Spleen (tissue), 11 donors: Measurements from ENCODE around the gene TEKT3. TPM values are rescaled to one million over a fixed set of nuclear protein-coding genes. Genes with fewer than 3 reads are reported as not detected.

Experiments used
- DNase-seq: peaks from one replicate; pipeline ENCODE4 v3.0.0-alpha.2; 2020
- H3K27ac ChIP-seq, 8 donors: fragments of 200-600 bp; sonication (generic) in 7 of 8; 1 replicate in 4 of 8; 2 replicates in 4 of 8; pipeline versions ENCODE4 v1.5.0 to v1.8.0; 2016 to 2021; ENCODE audit warnings: inconsistent platforms in 4 of 8, mild to moderate bottlenecking in 4 of 8, moderate library complexity in 1 of 8
- H3K27me3 ChIP-seq, 7 donors: fragments of 200-600 bp; sonication (generic) in 6 of 7; replicated peaks in 1 of 7; 1 replicate in 4 of 7; 2 replicates in 3 of 7; pipeline versions ENCODE4 v1.5.0 to v1.8.0; 2016 to 2021; ENCODE audit warnings: inconsistent platforms in 3 of 7, mild to moderate bottlenecking in 1 of 7
- H3K36me3 ChIP-seq, 6 donors: fragments of 200-600 bp; sonication (generic) in 5 of 6; 1 replicate in 4 of 6; 2 replicates in 2 of 6; pipeline versions ENCODE4 v1.5.0 to v1.8.0; 2016 to 2021; ENCODE audit warnings: inconsistent platforms in 2 of 6
- H3K4me1 ChIP-seq, 6 donors: fragments of 200-600 bp; sonication (generic) in 5 of 6; 1 replicate in 3 of 6; 2 replicates in 3 of 6; pipeline versions ENCODE4 v1.5.0 to v1.8.0; 2016 to 2021; ENCODE audit warnings: inconsistent platforms in 3 of 6
- H3K4me3 ChIP-seq, 8 donors: fragments of 200-600 bp; sonication (generic) in 7 of 8; 1 replicate in 4 of 8; 2 replicates in 4 of 8; pipeline versions ENCODE4 v1.5.0 to v1.8.0; 2016 to 2021; ENCODE audit warnings: inconsistent platforms in 4 of 8, mild to moderate bottlenecking in 4 of 8, moderate library complexity in 2 of 8
- H3K9me3 ChIP-seq, 8 donors: fragments of 200-600 bp; sonication (generic) in 7 of 8; 1 replicate in 4 of 8; 2 replicates in 4 of 8; pipeline versions ENCODE4 v1.5.0 to v1.8.0; 2016 to 2021; ENCODE audit warnings: inconsistent platforms in 4 of 8
- POLR2A ChIP-seq, 3 donors: fragments of 450-650 bp; IDR thresholded peaks; one replicate each; pipeline ENCODE4 v1.5.1; 2017; ENCODE audit warnings: antibody characterized with exemption in 3 of 3, mild to moderate bottlenecking in 1 of 3
- POLR2AphosphoS5 ChIP-seq, 3 donors: sonication (generic); formaldehyde crosslinking; IDR thresholded peaks; one replicate each; pipeline ENCODE4 v1.5.1; 2017; ENCODE audit warnings: antibody characterized with exemption in 3 of 3
- WGBS, 5 donors: extraction: QIAGEN DNeasy Blood & Tissue Kit in 3 of 5; methylation state at CpG; one replicate each; pipeline versions ENCODE4 v1.1.5 to v1.1.7; 2013 to 2018; 5-methylcytosine and 5-hydroxymethylcytosine counted together
- intact Hi-C: fragments of 100-400 bp; cut with DNase I; formaldehyde crosslinking; loops from one replicate; pipeline ENCODE4 v1.15.0; 2023; ENCODE audit warnings: low total_unique reads
- polyA plus RNA-seq, 3 donors: library from polyadenylated mRNA; stranded (reverse); fragments of 200-250 nt; gene quantifications; one replicate each; pipeline ENCODE4 v1.2.1, GENCODE V29; 2013
- total RNA-seq, 7 donors: library from RNA; depleted of rRNA in 3 of 7; stranded (reverse); fragments of >200 nt in 3 of 7; fragmentation: NEBNext Ultra II Directional in 4 of 7; extraction: Animal tissue kit (Norgen Biotek cat#: 25700) in 4 of 7; gene quantifications; one replicate each; pipeline versions ENCODE4 v1.1.0 to v1.2.1, GENCODE V29; 2016 to 2021
- TF ChIP-seq, protein P1 (sequence below), 11 experiments: fragments of 200-600 bp in 7 of 11; fragments of 450-650 bp in 4 of 11; sonication (generic) in 4 of 11; IDR thresholded peaks in 8 of 11; conservative IDR thresholded peaks in 3 of 11; 1 replicate in 7 of 11; 2 replicates in 4 of 11; pipeline versions ENCODE4 v1.4.0 to v1.8.0; 2016 to 2021; ENCODE audit warnings: antibody characterized with exemption in 11 of 11, inconsistent platforms in 4 of 11, mild to moderate bottlenecking in 1 of 11
- donor health status: healthy with polysubstance abuse.
- donor health status: DM: no; HTN: no; CAD: no; lungs with moderate emphysema.
- donor health status: DM: no; HTN: no; CAD: no.
- donor health status: Bipolar disorder and iron deficiency.
- donor health status: healthy.
- donor health status: DM: no; HTN: no; CAD: no.
- donor health status: DM: yes; HTN: yes; CAD: no.

TEKT3 gene
- total and polyA plus RNA-seq, 10 donors = 0.10 to 2.2 (median 0.47) TPM; not detected in 2

DNA sequence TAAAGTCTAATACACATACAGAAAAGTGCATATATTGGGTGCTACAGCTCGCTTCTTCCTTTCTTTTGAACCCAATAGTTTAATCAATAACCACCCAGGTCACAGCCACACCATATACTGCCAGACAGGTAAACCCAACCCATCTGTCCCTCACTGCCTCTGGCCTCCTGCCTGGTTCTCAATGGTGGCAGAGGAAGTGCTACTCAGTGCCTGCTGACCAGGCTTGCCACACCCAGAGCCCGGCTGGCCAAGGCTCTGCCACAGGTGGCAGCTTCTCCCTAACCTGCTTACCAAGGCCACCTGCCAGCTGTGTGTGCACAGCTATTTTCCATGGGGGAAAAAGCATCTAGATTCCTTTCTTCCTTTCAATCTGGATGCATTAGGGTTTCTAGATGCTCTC is 76.9 kb downstream of the TEKT3 start:
- 55 to 76% (median 69%) methylated on average over 2 of the region's 2 CpGs for WGBS, 5 donors
- Histone ChIP-seq H3K4me3 (no peak overlapping the region), H3K4me1 (peaks cover 7 to 46% (median 38%) of the 10 kb centered on the region in 6 donors), H3K36me3 (no peaks in the 10 kb centered on the region), H3K27me3 (peaks cover 0 to 76% (median 24%) of the 10 kb centered on the region in 7 donors), H3K9me3 (no peaks in the 10 kb centered on the region), H3K27ac (no peak overlapping the region)
- intact Hi-C loops = no loop called here
- TF ChIP-seq POLR2A (IDR thresholded peaks at IDR 0.05) (no peak), POLR2AphosphoS5 (IDR thresholded peaks at IDR 0.05) (no peak)
- TF ChIP-seq, protein P1, sequence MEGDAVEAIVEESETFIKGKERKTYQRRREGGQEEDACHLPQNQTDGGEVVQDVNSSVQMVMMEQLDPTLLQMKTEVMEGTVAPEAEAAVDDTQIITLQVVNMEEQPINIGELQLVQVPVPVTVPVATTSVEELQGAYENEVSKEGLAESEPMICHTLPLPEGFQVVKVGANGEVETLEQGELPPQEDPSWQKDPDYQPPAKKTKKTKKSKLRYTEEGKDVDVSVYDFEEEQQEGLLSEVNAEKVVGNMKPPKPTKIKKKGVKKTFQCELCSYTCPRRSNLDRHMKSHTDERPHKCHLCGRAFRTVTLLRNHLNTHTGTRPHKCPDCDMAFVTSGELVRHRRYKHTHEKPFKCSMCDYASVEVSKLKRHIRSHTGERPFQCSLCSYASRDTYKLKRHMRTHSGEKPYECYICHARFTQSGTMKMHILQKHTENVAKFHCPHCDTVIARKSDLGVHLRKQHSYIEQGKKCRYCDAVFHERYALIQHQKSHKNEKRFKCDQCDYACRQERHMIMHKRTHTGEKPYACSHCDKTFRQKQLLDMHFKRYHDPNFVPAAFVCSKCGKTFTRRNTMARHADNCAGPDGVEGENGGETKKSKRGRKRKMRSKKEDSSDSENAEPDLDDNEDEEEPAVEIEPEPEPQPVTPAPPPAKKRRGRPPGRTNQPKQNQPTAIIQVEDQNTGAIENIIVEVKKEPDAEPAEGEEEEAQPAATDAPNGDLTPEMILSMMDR (IDR thresholded peaks at IDR 0.05 in 8 of 11, conservative IDR thresholded peaks at IDR 0.05 in 3 of 11) = no peak
- peak; percentile 68 for DNase-seq

DNA sequence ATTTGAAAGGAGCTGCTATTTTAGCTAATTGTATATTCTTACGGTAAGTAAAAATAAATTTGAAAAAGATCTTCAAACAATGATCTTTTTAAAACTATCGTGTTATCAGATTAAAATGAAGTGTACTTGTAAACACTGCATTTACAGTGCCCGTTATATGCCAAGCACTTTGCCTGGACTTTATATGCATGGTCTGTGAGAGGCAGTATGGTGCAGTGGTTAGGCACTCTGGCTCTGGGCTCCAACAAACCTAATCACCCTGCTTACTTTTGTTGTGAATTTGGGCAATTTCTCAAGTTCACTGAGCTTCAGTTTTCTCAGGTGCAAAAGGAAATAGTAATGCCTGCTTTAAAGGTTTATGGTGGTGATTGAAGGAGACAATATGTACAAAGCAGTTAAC is 77.7 kb downstream of the TEKT3 start:
- H3K27ac ChIP-seq = peak overlapping the region in 4 of 8 donors; percentile 81 to 90 (median 85)
- peaks cover 0 to 85% (median 24%) of the 10 kb centered on the region in 7 donors for H3K27me3 ChIP-seq
- intact Hi-C loops = no loop called here
- TF ChIP-seq, protein P1 (IDR thresholded peaks at IDR 0.05 in 8 of 11, conservative IDR thresholded peaks at IDR 0.05 in 3 of 11) = no peak
- TF ChIP-seq POLR2A (IDR thresholded peaks at IDR 0.05) = no peak
- TF ChIP-seq POLR2AphosphoS5 (IDR thresholded peaks at IDR 0.05) = no peak
- H3K9me3 ChIP-seq = no peaks in the 10 kb centered on the region
- WGBS, 5 donors = 61 to 73% (median 67%) methylated on average over 3 of the region's 3 CpGs
- H3K36me3 ChIP-seq = peaks cover 0 to 6% (median 0%) of the 10 kb centered on the region in 6 donors
- peaks cover 7 to 55% (median 46%) of the 10 kb centered on the region in 6 donors for H3K4me1 ChIP-seq
- no peak for DNase-seq
- no peak overlapping the region for H3K4me3 ChIP-seq

DNA sequence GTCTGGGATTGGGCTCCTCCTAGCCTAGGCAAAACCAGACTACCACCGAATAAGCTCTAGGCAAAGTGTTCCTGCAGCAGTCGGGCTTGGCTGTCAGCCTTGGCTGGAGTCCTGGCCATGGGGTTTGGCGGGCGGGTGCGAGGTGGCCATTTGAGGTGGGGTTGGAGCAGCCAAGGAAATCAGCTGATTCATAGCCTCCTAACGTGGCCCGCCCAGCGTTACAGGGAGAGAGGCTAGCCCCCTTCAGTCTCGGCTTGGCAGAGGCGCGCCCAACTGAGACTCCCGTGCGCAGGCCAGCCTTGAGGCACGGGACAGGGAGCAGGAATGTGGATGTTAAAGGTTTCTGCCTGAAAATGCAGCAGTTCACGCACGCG is 78.2 kb downstream of the TEKT3 start:
- Histone ChIP-seq H3K27ac (peak overlapping the region in 7 of 8 donors; percentile 69 to 90 (median 83)), H3K4me1 (peaks cover 7 to 60% (median 48%) of the 10 kb centered on the region in 6 donors), H3K9me3 (no peaks in the 10 kb centered on the region), H3K27me3 (peaks cover 0 to 89% (median 24%) of the 10 kb centered on the region in 7 donors), H3K4me3 (peak overlapping the region in 7 of 8 donors; percentile 38 to 75 (median 50)), H3K36me3 (peaks cover 0 to 11% (median 0%) of the 10 kb centered on the region in 6 donors)
- intact Hi-C loops = no loop called here
- DNase-seq = peak; percentile 75
- WGBS, 5 donors = 4 to 14% (median 5%) methylated on average over 16 to 17 of the region's 17 CpGs
- TF ChIP-seq POLR2AphosphoS5 (IDR thresholded peaks at IDR 0.05) = peak in 1 of 3 donors; percentile 49
- TF ChIP-seq, protein P1 (IDR thresholded peaks at IDR 0.05 in 8 of 11, conservative IDR thresholded peaks at IDR 0.05 in 3 of 11) = no peak

DNA sequence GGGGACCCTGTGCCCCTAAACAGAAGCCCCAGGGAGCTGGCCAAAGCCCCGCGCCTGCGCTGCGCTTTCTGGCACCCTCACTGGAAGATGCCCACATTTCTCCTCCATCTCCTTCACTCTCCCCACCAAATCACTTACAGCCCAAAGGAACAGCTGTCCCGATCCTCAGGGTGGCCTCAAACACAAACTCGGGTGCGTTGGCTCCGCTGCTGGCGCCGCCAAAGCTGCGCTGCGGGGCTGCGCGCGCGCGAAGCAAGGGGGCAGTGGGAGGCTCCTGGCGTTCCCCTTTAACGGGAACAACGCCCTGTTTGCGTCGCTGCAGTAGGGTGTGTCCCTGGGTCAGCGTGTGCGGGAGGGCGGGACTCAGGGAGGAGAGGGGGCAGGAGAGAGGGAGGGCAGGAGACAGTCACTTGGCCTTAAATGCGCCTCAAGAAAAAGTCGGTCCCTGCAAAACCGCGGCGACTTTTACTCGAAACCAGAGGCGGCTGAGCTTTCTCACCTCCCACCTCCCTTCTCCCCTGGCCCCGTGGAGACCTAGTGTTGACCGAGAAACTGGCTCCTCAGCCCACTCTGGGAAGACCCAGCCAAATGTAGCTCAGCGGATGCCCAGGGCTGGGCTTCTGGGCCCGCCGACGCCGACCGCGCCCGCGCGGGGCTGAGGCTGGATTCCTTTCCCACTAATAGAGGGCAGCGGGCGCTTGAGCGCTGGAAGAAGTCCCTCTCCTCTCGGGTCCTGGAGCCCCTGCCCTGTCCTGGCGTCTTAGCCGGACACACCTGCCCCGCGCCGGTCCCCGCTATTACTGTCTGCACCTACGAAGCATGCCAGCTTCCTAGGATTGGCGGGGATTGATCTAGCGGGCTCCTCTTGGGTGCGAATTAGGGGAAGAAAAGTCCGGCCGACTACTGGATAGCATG is 78.8 kb downstream of the TEKT3 start:
- peak; percentile 79 for DNase-seq
- Histone ChIP-seq H3K27ac (peak overlapping the region in 7 of 8 donors; percentile 69 to 90 (median 83)), H3K36me3 (peaks cover 0 to 16% (median 0%) of the 10 kb centered on the region in 6 donors), H3K4me1 (peaks cover 10 to 66% (median 52%) of the 10 kb centered on the region in 6 donors), H3K9me3 (no peaks in the 10 kb centered on the region), H3K27me3 (peaks cover 0 to 93% (median 24%) of the 10 kb centered on the region in 7 donors), H3K4me3 (peak overlapping the region; percentile 24 to 75 (median 49))
- 2 to 5% (median 4%) methylated on average over 53 to 60 of the region's 60 CpGs for WGBS, 5 donors
- intact Hi-C loops = no loop called here
- peak; percentile 59 to 89 (median 84) for TF ChIP-seq POLR2AphosphoS5 (IDR thresholded peaks at IDR 0.05)
- TF ChIP-seq, protein P1 (IDR thresholded peaks at IDR 0.05 in 8 of 11, conservative IDR thresholded peaks at IDR 0.05 in 3 of 11) = no peak
